GM23248 (cell line): ENCODE data around the gene GSN.

ENCODE experiments used
- EZH2 ChIP-seq: fragments of 200-600 bp; sonication (generic); IDR thresholded peaks from 2 replicates; pipeline ENCODE4 v1.6.1; 2018; ENCODE audit warnings: antibody characterized with exemption, mild to moderate bottlenecking; ENCODE audit not compliant: insufficient read depth, poor library complexity, severe bottlenecking
- EZH2phosphoT487 ChIP-seq: fragments of 200-600 bp; sonication (generic); IDR thresholded peaks from 2 replicates; pipeline ENCODE4 v1.6.1; 2018; ENCODE audit warnings: antibody characterized with exemption, moderate library complexity, mild to moderate bottlenecking, low read depth; ENCODE audit not compliant: insufficient read depth

DNA sequence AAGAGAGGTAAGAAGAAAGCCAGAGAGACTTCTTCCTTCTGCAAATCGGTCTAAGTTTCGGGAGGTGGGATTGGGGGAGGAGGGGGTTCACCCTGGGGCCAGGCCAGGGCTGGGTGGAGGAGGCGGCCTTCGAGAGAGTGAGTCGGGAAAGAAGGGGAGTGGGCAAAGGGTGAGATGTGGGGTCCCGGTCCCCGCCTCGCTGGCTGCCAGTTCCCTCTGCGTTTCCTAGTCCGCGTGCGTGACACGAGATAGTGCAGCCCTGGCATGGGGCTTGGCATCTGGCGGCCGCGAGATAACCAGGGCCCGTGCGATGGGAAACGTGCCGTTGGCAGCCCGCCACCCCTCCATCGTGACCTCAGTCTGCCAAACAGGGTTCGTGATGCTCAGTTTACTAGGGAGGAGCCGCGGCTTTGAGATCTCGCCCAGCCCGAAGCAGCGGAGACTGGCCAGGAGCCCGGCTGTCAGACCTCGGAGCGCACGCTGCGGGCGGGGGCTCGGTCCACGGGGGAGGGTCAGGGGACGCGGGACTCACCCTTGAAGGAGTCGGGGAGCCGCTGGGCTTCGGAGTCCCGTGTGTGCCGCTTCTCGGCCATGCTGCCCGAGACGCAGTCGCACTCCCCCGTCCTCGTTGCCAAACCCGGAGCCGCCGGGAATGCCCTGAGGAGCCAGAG is 101.8 kb downstream of the GSN start, which contains the start of gene STOM:
- TF ChIP-seq EZH2, result no peak
- no peak for TF ChIP-seq EZH2phosphoT487
